Calu3 (cell line): Measurements from ENCODE around the gene TEX11. TPM values are rescaled to one million over a fixed set of nuclear protein-coding genes. Genes with fewer than 3 reads are reported as not detected.

ENCODE experiments used
- BruUV-seq: library from RNA; stranded (reverse); fragments of 400-500 nt; replicated peaks from 2 replicates; lab custom pipeline; 2021; lab: Mats Ljungman, UMichigan
- CTCF ChIA-PET: fragments of 300-600 bp; sonication (Branson Sonifier 250); formaldehyde crosslinking; loops from one replicate; lab custom pipeline; 2022; ENCODE audit warnings: antibody characterized with exemption; lab: Charles Lee
- DNase-seq: peaks from one replicate; pipeline ENCODE4 v3.0.0; 2022
- H3K27ac Mint-ChIP-seq: one replicate; pipeline ENCODE4 v1.8.0; 2022; ENCODE audit warnings: mixed read lengths; ENCODE audit not compliant: unreplicated experiment
- H3K27me3 Mint-ChIP-seq: one replicate; pipeline ENCODE4 v1.8.0; 2022; ENCODE audit warnings: mixed read lengths; ENCODE audit not compliant: unreplicated experiment
- H3K36me3 Mint-ChIP-seq: one replicate; pipeline ENCODE4 v1.8.0; 2022; ENCODE audit warnings: mild to moderate bottlenecking, moderate library complexity, mixed read lengths; ENCODE audit not compliant: insufficient read depth, unreplicated experiment
- H3K4me1 Mint-ChIP-seq: one replicate; pipeline ENCODE4 v1.8.0; 2022; ENCODE audit warnings: mild to moderate bottlenecking, low read depth, mixed read lengths; ENCODE audit not compliant: unreplicated experiment
- H3K4me3 Mint-ChIP-seq: one replicate; pipeline ENCODE4 v1.8.0; 2022; ENCODE audit warnings: mild to moderate bottlenecking, low read depth, moderate library complexity, mixed read lengths; ENCODE audit not compliant: unreplicated experiment
- H3K9me3 Mint-ChIP-seq: one replicate; pipeline ENCODE4 v1.8.0; 2022; ENCODE audit warnings: low read depth, mixed read lengths; ENCODE audit not compliant: unreplicated experiment
- CTCF ChIP-seq: fragments of 200-600 bp; IDR thresholded peaks from one replicate; pipeline ENCODE4 v1.8.0; 2022; ENCODE audit warnings: antibody characterized with exemption; ENCODE audit not compliant: unreplicated experiment
- intact Hi-C: fragments of 100-400 bp; cut with micrococcal nuclease; formaldehyde crosslinking; loops from one replicate; pipeline ENCODE4 v1.10.0; 2022; ENCODE audit not compliant: unreplicated experiment
- total RNA-seq: library from RNA; stranded (reverse); gene quantifications from 2 replicates; pipeline ENCODE4 v1.2.3, GENCODE V29; 2022

Gene TEX11
- total RNA-seq, 1 experiment from 2014 or later = not detected

- CTCF ChIA-PET = interaction anchor here (2.5 kb wide), 1 partner anchor 73 kb away, joined by 11 read pairs; no protein-coding TSS in a partner anchor
- DNase-seq = no peak
- Mint-ChIP-seq H3K9me3 (no peaks in the 10 kb centered on the region), H3K27me3 (no peaks in the 10 kb centered on the region), H3K36me3 (peaks cover 37% of the 10 kb centered on the region), H3K4me1 (peaks cover 69% of the 10 kb centered on the region), H3K27ac (peak overlapping the region; percentile 96), H3K4me3 (no peak overlapping the region)
- no peak for TF ChIP-seq CTCF
- intact Hi-C loops = loop anchor here (5.0 kb wide), 1 partner anchor 48 kb away; no protein-coding TSS in a partner anchor
- BruUV-seq = no TSS peak
Measured at GRCh38 chrX:70480660-70481018, 427.9 kb downstream of the TEX11 start.

GRCh38 chrX:70479922-70480659 lies 428.4 kb downstream of the TEX11 start:
- TF ChIP-seq CTCF = no peak
- H3K4me1 Mint-ChIP-seq = peaks cover 66% of the 10 kb centered on the region
- intact Hi-C loops = loop anchor here (5.0 kb wide), 3 partner anchors 47 to 72 kb away; no protein-coding TSS in a partner anchor
- BruUV-seq = no TSS peak
- no peaks in the 10 kb centered on the region for H3K9me3 Mint-ChIP-seq
- CTCF ChIA-PET = interaction anchor here (0.7 to 2.5 kb wide), 6 partner anchors 24 to 74 kb away, joined by 3 to 11 read pairs (median 4); no protein-coding TSS in a partner anchor
- H3K27ac Mint-ChIP-seq = peak overlapping the region; percentile 96
- H3K36me3 Mint-ChIP-seq = peaks cover 31% of the 10 kb centered on the region
- DNase-seq = peak; percentile 34
- no peaks in the 10 kb centered on the region for H3K27me3 Mint-ChIP-seq
- H3K4me3 Mint-ChIP-seq = peak overlapping the region; percentile 56

- peak overlapping the region; percentile 96 for H3K27ac Mint-ChIP-seq
- peak overlapping the region; percentile 56 for H3K4me3 Mint-ChIP-seq
Measured at GRCh38 chrX:70479247-70479921, 429.1 kb downstream of the TEX11 start.

More at GRCh38 chrX:70479247-70479921, 429.1 kb downstream of the TEX11 start:
- intact Hi-C loops = loop anchor here (5.0 kb wide), 2 partner anchors 48 to 73 kb away; no protein-coding TSS in a partner anchor
- no peak for DNase-seq
- no TSS peak for BruUV-seq
- no peak for TF ChIP-seq CTCF
- Mint-ChIP-seq H3K9me3 (no peaks in the 10 kb centered on the region), H3K36me3 (peaks cover 27% of the 10 kb centered on the region), H3K4me1 (peaks cover 62% of the 10 kb centered on the region), H3K27me3 (no peaks in the 10 kb centered on the region)
- CTCF ChIA-PET = interaction anchor here (0.7 to 2.5 kb wide), 6 partner anchors 23 to 74 kb away, joined by 3 to 11 read pairs (median 4); no protein-coding TSS in a partner anchor

Other genes starting within 250 kb of the TEX11 start
- not detected in 2 replicates for gene SLC7A3, start 22.4 kb upstream of the TEX11 start, total RNA-seq
- 82.7 and 82.8 TPM in 2 replicates for gene SNX12, start 159.6 kb upstream of the TEX11 start, total RNA-seq
- gene FOXO4, start 187.1 kb upstream of the TEX11 start, total RNA-seq = 7.8 and 9.8 TPM in 2 replicates
- not detected in 2 replicates for gene CXorf65, start 198.0 kb upstream of the TEX11 start, total RNA-seq
- 0.57 and 3.6 TPM in 2 replicates for gene IL2RG, start 202.9 kb upstream of the TEX11 start, total RNA-seq
- 53.3 and 56.2 TPM in 2 replicates for gene MED12, start 209.9 kb upstream of the TEX11 start, total RNA-seq
- gene NLGN3, start 236.1 kb upstream of the TEX11 start, total RNA-seq = 2.1 and 2.3 TPM in 2 replicates